ENCODE data around the gene RASA3. TPM values are rescaled to one million over a fixed set of nuclear protein-coding genes. Genes with fewer than 3 reads are reported as not detected.
"Not testable (repeated sequence)": the region's sequence is repeated elsewhere in the genome, so short reads cannot be mapped to it uniquely, and the experiment has no call there.

Gene RASA3
- total RNA-seq, 1 donor from 2014 or later = 2.6 TPM

GRCh38 chr13:114118511-114119123 is 13.8 kb downstream of the RASA3 start:
- no peak for TF ChIP-seq CTCF (IDR thresholded peaks at IDR 0.05; ENCODE audit: insufficient read depth, low read length, severe bottlenecking)
- Histone ChIP-seq H3K4me3 (ENCODE audit: low read depth, low read length) (no peak overlapping the region), H3K36me3 (ENCODE audit: control insufficient read depth, insufficient read depth, low read length) (no peaks in the 10 kb centered on the region), H3K27me3 (ENCODE audit: control insufficient read depth, insufficient read depth, low read length) (no peaks in the 10 kb centered on the region)
- DNase-seq (ENCODE audit: low read depth) (no peak), FAIRE-seq (no peak)

GRCh38 chr13:114118086-114118485 is 14.3 kb downstream of the RASA3 start:
- H3K4me3 ChIP-seq (ENCODE audit: low read depth, low read length) = no peak overlapping the region
- no peak for FAIRE-seq
- no peaks in the 10 kb centered on the region for H3K27me3 ChIP-seq (ENCODE audit: control insufficient read depth, insufficient read depth, low read length)
- TF ChIP-seq CTCF (IDR thresholded peaks at IDR 0.05; ENCODE audit: insufficient read depth, low read length, severe bottlenecking) = no peak
- DNase-seq (ENCODE audit: low read depth) = no peak
- no peaks in the 10 kb centered on the region for H3K36me3 ChIP-seq (ENCODE audit: control insufficient read depth, insufficient read depth, low read length)

- DNase-seq (ENCODE audit: low read depth); H3K4me3 ChIP-seq (ENCODE audit: low read depth, low read length): not testable (repeated sequence)
- FAIRE-seq = peak; percentile 77
Measured at GRCh38 chr13:114117341-114117874, 15.0 kb downstream of the RASA3 start.

GRCh38 chr13:114116734-114117133 is 15.7 kb downstream of the RASA3 start:
- Histone ChIP-seq H3K4me3 (ENCODE audit: low read depth, low read length) (no peak overlapping the region), H3K36me3 (ENCODE audit: control insufficient read depth, insufficient read depth, low read length) (no peaks in the 10 kb centered on the region), H3K27me3 (ENCODE audit: control insufficient read depth, insufficient read depth, low read length) (no peaks in the 10 kb centered on the region)
- FAIRE-seq = no peak
- TF ChIP-seq CTCF (IDR thresholded peaks at IDR 0.05; ENCODE audit: insufficient read depth, low read length, severe bottlenecking) = no peak
- no peak for DNase-seq (ENCODE audit: low read depth)

More at GRCh38 chr13:114117341-114117874, 15.0 kb downstream of the RASA3 start:
- not testable (repeated sequence) for H3K36me3 ChIP-seq (ENCODE audit: control insufficient read depth, insufficient read depth, low read length); H3K27me3 ChIP-seq (ENCODE audit: control insufficient read depth, insufficient read depth, low read length)

- DNase-seq (ENCODE audit: low read depth) (no peak), FAIRE-seq (no peak)
- H3K4me3 ChIP-seq (ENCODE audit: low read depth, low read length) = no peak overlapping the region
- no peak for TF ChIP-seq CTCF (IDR thresholded peaks at IDR 0.05; ENCODE audit: insufficient read depth, low read length, severe bottlenecking)
- H3K36me3 ChIP-seq (ENCODE audit: control insufficient read depth, insufficient read depth, low read length) = no peaks in the 10 kb centered on the region
- no peaks in the 10 kb centered on the region for H3K27me3 ChIP-seq (ENCODE audit: control insufficient read depth, insufficient read depth, low read length)
Measured at GRCh38 chr13:114115796-114116195, 16.6 kb downstream of the RASA3 start.

- TF ChIP-seq CTCF (IDR thresholded peaks at IDR 0.05; ENCODE audit: insufficient read depth, low read length, severe bottlenecking) = no peak
- FAIRE-seq = no peak
- peak; percentile 75 for DNase-seq (ENCODE audit: low read depth)
- H3K36me3 ChIP-seq (ENCODE audit: control insufficient read depth, insufficient read depth, low read length) = no peaks in the 10 kb centered on the region
- no peak overlapping the region for H3K4me3 ChIP-seq (ENCODE audit: low read depth, low read length)
- no peaks in the 10 kb centered on the region for H3K27me3 ChIP-seq (ENCODE audit: control insufficient read depth, insufficient read depth, low read length)
Measured at GRCh38 chr13:114115191-114115671, 17.2 kb downstream of the RASA3 start.

GRCh38 chr13:114114666-114115065 is 17.8 kb downstream of the RASA3 start:
- FAIRE-seq; H3K4me3 ChIP-seq (ENCODE audit: low read depth, low read length); DNase-seq (ENCODE audit: low read depth); H3K36me3 ChIP-seq (ENCODE audit: control insufficient read depth, insufficient read depth, low read length); H3K27me3 ChIP-seq (ENCODE audit: control insufficient read depth, insufficient read depth, low read length): not testable (repeated sequence)

All from bronchial epithelial cell (primary cell).